ENCODE data around the gene RIMKLA. TPM values are rescaled to one million over a fixed set of nuclear protein-coding genes. Genes with fewer than 3 reads are reported as not detected.

The RIMKLA gene, protein sequence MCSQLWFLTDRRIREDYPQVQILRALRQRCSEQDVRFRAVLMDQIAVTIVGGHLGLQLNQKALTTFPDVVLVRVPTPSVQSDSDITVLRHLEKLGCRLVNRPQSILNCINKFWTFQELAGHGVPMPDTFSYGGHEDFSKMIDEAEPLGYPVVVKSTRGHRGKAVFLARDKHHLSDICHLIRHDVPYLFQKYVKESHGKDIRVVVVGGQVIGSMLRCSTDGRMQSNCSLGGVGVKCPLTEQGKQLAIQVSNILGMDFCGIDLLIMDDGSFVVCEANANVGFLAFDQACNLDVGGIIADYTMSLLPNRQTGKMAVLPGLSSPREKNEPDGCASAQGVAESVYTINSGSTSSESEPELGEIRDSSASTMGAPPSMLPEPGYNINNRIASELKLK
- 0.08 and 0.12 TPM in 2 replicates for polyA plus RNA-seq (2013)

GRCh38 chr1:42380586-42381279 lies at the start of gene RIMKLA:
Gene RIMKLA (plus strand): TSS chr1:42380792. CDS start chr1:42380935, 143 bp downstream.
- no peaks in the 10 kb centered on the region for H3K79me1 ChIP-seq (ENCODE audit: low read length)
- peak within 1 kb of the TSS; percentile 95 for H3K4me2 ChIP-seq (ENCODE audit: low read length)
- H4K91ac ChIP-seq (ENCODE audit: low read depth, low read length), result no peak within 1 kb of the TSS
- H3K4me1 ChIP-seq (ENCODE audit: control insufficient read depth in 1 of 2, insufficient read depth in 2 of 2, low read length in 2 of 2), result peaks cover 8 to 9% of the 10 kb centered on the region in 2 experiments
- H3K4me3 ChIP-seq (ENCODE audit: low read depth, low read length), result peak within 1 kb of the TSS; percentile 76
- H2AK5ac ChIP-seq (ENCODE audit: low read length), result no peak within 1 kb of the TSS
- peak; percentile 58 to 80 for DNase-seq
- H2BK120ac ChIP-seq (ENCODE audit: insufficient read depth, low read length, poor library complexity), result no peak within 1 kb of the TSS
- H3K27ac ChIP-seq (ENCODE audit: low read depth, low read length), result no peak within 1 kb of the TSS
- no peak within 1 kb of the TSS for H2BK5ac ChIP-seq (ENCODE audit: low read depth, low read length, poor library complexity)
- H3K4ac ChIP-seq (ENCODE audit: low read depth, low read length), result no peak within 1 kb of the TSS
- H2AFZ ChIP-seq (ENCODE audit: insufficient read depth, low read length, poor library complexity), result peak within 1 kb of the TSS; percentile 61
- no peaks in the 10 kb centered on the region for H3K9me3 ChIP-seq (ENCODE audit: insufficient read depth, low read depth, low read length)
- H2BK12ac ChIP-seq (ENCODE audit: low read length), result no peak within 1 kb of the TSS
- H4K12ac ChIP-seq (ENCODE audit: low read depth, low read length), result no peak within 1 kb of the TSS
- no peak within 1 kb of the TSS for H3K18ac ChIP-seq (ENCODE audit: low read length)
- H3K23ac ChIP-seq (ENCODE audit: low read length), result no peak within 1 kb of the TSS
- no peaks in the 10 kb centered on the region for H3K36me3 ChIP-seq (ENCODE audit: control insufficient read depth in 1 of 2, insufficient read depth in 2 of 2, low read length in 2 of 2)
- peaks cover 17% of the 10 kb centered on the region for H3K27me3 ChIP-seq (ENCODE audit: insufficient read depth, low read length)
- no peak within 1 kb of the TSS for H3K14ac ChIP-seq (ENCODE audit: low read length)
- no peak within 1 kb of the TSS for H4K8ac ChIP-seq (ENCODE audit: low read depth, low read length)
- H3K9ac ChIP-seq (ENCODE audit: low read length), result no peak within 1 kb of the TSS
- WGBS (ENCODE audit: extremely low coverage, insufficient coverage, insufficient read length), result no CpG with 5 or more reads among the region's 101 CpGs
- H3K79me2 ChIP-seq (ENCODE audit: control insufficient read depth, insufficient read depth, low read length, poor library complexity), result no peaks in the 10 kb centered on the region

- Histone ChIP-seq H4K12ac (ENCODE audit: low read depth, low read length) (no peak overlapping the region), H3K4ac (ENCODE audit: low read depth, low read length) (peak overlapping the region; percentile 99), H4K91ac (ENCODE audit: low read depth, low read length) (no peak overlapping the region), H3K27me3 (ENCODE audit: insufficient read depth, low read length) (no peaks in the 10 kb centered on the region), H3K79me1 (ENCODE audit: low read length) (peaks cover 16% of the 10 kb centered on the region), H2BK120ac (ENCODE audit: insufficient read depth, low read length, poor library complexity) (no peak overlapping the region), H3K9ac (ENCODE audit: low read length) (no peak overlapping the region), H3K9me3 (ENCODE audit: insufficient read depth, low read depth, low read length) (no peaks in the 10 kb centered on the region), H2AFZ (ENCODE audit: insufficient read depth, low read length, poor library complexity) (no peak overlapping the region), H3K36me3 (ENCODE audit: control insufficient read depth in 1 of 2, insufficient read depth in 2 of 2, low read length in 2 of 2) (peaks cover 0 to 1% of the 10 kb centered on the region in 2 experiments), H2AK5ac (ENCODE audit: low read length) (no peak overlapping the region), H2BK5ac (ENCODE audit: low read depth, low read length, poor library complexity) (no peak overlapping the region), H2BK12ac (ENCODE audit: low read length) (no peak overlapping the region), H3K18ac (ENCODE audit: low read length) (no peak overlapping the region), H3K23ac (ENCODE audit: low read length) (no peak overlapping the region), H4K8ac (ENCODE audit: low read depth, low read length) (no peak overlapping the region), H3K4me2 (ENCODE audit: low read length) (no peak overlapping the region), H3K14ac (ENCODE audit: low read length) (no peak overlapping the region), H3K4me3 (ENCODE audit: low read depth, low read length) (no peak overlapping the region), H3K27ac (ENCODE audit: low read depth, low read length) (no peak overlapping the region), H3K79me2 (ENCODE audit: control insufficient read depth, insufficient read depth, low read length, poor library complexity) (peaks cover 26% of the 10 kb centered on the region), H3K4me1 (ENCODE audit: control insufficient read depth in 1 of 2, insufficient read depth in 2 of 2, low read length in 2 of 2) (peaks cover 6 to 8% of the 10 kb centered on the region in 2 experiments)
- no peak for DNase-seq
- no CpG with 5 or more reads among the region's 6 CpGs for WGBS (ENCODE audit: extremely low coverage, insufficient coverage, insufficient read length)
Observed at GRCh38 chr1:42332877-42333276, 47.7 kb upstream of the RIMKLA start.

GRCh38 chr1:42333662-42334239 lies 46.8 kb upstream of the RIMKLA start:
- Histone ChIP-seq H2BK12ac (ENCODE audit: low read length) (no peak overlapping the region), H3K4me3 (ENCODE audit: low read depth, low read length) (peak overlapping the region; percentile 94), H3K36me3 (ENCODE audit: control insufficient read depth in 1 of 2, insufficient read depth in 2 of 2, low read length in 2 of 2) (no peaks in the 10 kb centered on the region), H3K23ac (ENCODE audit: low read length) (no peak overlapping the region), H3K27ac (ENCODE audit: low read depth, low read length) (no peak overlapping the region), H3K79me1 (ENCODE audit: low read length) (peaks cover 16% of the 10 kb centered on the region), H3K27me3 (ENCODE audit: insufficient read depth, low read length) (no peaks in the 10 kb centered on the region), H4K12ac (ENCODE audit: low read depth, low read length) (no peak overlapping the region), H2AFZ (ENCODE audit: insufficient read depth, low read length, poor library complexity) (no peak overlapping the region), H4K8ac (ENCODE audit: low read depth, low read length) (no peak overlapping the region), H4K91ac (ENCODE audit: low read depth, low read length) (no peak overlapping the region), H2AK5ac (ENCODE audit: low read length) (no peak overlapping the region), H3K4me1 (ENCODE audit: control insufficient read depth in 1 of 2, insufficient read depth in 2 of 2, low read length in 2 of 2) (peaks cover 7 to 8% of the 10 kb centered on the region in 2 experiments), H2BK5ac (ENCODE audit: low read depth, low read length, poor library complexity) (peak overlapping the region; percentile 27), H3K9ac (ENCODE audit: low read length) (no peak overlapping the region), H3K18ac (ENCODE audit: low read length) (no peak overlapping the region), H2BK120ac (ENCODE audit: insufficient read depth, low read length, poor library complexity) (no peak overlapping the region), H3K4ac (ENCODE audit: low read depth, low read length) (peak overlapping the region; percentile 46), H3K79me2 (ENCODE audit: control insufficient read depth, insufficient read depth, low read length, poor library complexity) (peaks cover 22% of the 10 kb centered on the region), H3K9me3 (ENCODE audit: insufficient read depth, low read depth, low read length) (no peaks in the 10 kb centered on the region), H3K4me2 (ENCODE audit: low read length) (peak overlapping the region; percentile 85), H3K14ac (ENCODE audit: low read length) (no peak overlapping the region)
- DNase-seq, result peak in 1 of 2 donors; percentile 38
- no CpG with 5 or more reads among the region's 6 CpGs for WGBS (ENCODE audit: extremely low coverage, insufficient coverage, insufficient read length)

- Histone ChIP-seq H4K12ac (ENCODE audit: low read depth, low read length) (peak overlapping the region; percentile 85), H2BK12ac (ENCODE audit: low read length) (no peak overlapping the region), H3K4ac (ENCODE audit: low read depth, low read length) (peak overlapping the region; percentile 100), H3K14ac (ENCODE audit: low read length) (peak overlapping the region; percentile 88), H3K9me3 (ENCODE audit: insufficient read depth, low read depth, low read length) (no peaks in the 10 kb centered on the region), H3K27me3 (ENCODE audit: insufficient read depth, low read length) (no peaks in the 10 kb centered on the region), H3K9ac (ENCODE audit: low read length) (peak overlapping the region; percentile 91), H3K79me2 (ENCODE audit: control insufficient read depth, insufficient read depth, low read length, poor library complexity) (peaks cover 22% of the 10 kb centered on the region), H3K27ac (ENCODE audit: low read depth, low read length) (peak overlapping the region; percentile 89), H2AK5ac (ENCODE audit: low read length) (peak overlapping the region; percentile 67), H2BK120ac (ENCODE audit: insufficient read depth, low read length, poor library complexity) (peak overlapping the region; percentile 92), H3K23ac (ENCODE audit: low read length) (no peak overlapping the region), H3K18ac (ENCODE audit: low read length) (peak overlapping the region; percentile 95), H4K8ac (ENCODE audit: low read depth, low read length) (peak overlapping the region; percentile 96), H3K4me3 (ENCODE audit: low read depth, low read length) (peak overlapping the region; percentile 94), H2AFZ (ENCODE audit: insufficient read depth, low read length, poor library complexity) (peak overlapping the region; percentile 98), H4K91ac (ENCODE audit: low read depth, low read length) (peak overlapping the region; percentile 94), H3K4me1 (ENCODE audit: control insufficient read depth in 1 of 2, insufficient read depth in 2 of 2, low read length in 2 of 2) (peaks cover 7 to 8% of the 10 kb centered on the region in 2 experiments), H2BK5ac (ENCODE audit: low read depth, low read length, poor library complexity) (peak overlapping the region; percentile 95), H3K79me1 (ENCODE audit: low read length) (peaks cover 16% of the 10 kb centered on the region), H3K36me3 (ENCODE audit: control insufficient read depth in 1 of 2, insufficient read depth in 2 of 2, low read length in 2 of 2) (no peaks in the 10 kb centered on the region), H3K4me2 (ENCODE audit: low read length) (peak overlapping the region; percentile 85)
- WGBS (ENCODE audit: extremely low coverage, insufficient coverage, insufficient read length), result no CpG with 5 or more reads among the region's 58 CpGs
- peak; percentile 53 to 68 for DNase-seq
Observed at GRCh38 chr1:42334240-42335049, 46.1 kb upstream of the RIMKLA start.

All from trophoblast cell (in vitro differentiated cells and primary cell).